ENCODE results near the gene KIF5C.

The KIF5C gene

DNA sequence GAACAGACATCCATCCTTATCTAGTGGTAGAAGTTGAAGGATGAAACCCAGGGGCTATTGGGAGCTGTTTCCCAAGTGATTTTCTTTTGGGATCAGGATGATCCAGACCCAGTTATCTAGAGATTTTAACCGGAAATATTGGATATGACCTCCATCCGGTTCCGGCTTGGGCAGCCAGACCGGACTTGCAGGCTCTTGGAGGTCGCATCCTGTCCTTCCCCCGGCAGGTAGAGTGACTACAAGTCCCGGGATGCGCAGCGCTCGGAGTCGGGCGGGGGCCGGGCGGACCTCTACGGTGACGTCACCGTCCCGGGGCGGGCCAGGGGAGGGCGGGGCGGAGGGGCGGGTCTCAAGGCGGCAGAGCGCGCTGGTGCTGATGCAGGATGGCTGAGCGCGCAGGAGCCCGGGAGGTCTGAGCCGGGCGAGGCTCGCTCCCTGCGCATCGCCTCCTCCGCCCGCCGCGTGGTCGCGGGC, at the start of gene KIF5C:
TSS of gene KIF5C (plus strand) at position 360 of the 474 bp plus-strand sequence. CDS start 391 bp downstream, outside the sequence.
- TF ChIP-seq ZFX (IDR thresholded peaks at IDR 0.05), result no peak
- TF ChIP-seq, protein P1, sequence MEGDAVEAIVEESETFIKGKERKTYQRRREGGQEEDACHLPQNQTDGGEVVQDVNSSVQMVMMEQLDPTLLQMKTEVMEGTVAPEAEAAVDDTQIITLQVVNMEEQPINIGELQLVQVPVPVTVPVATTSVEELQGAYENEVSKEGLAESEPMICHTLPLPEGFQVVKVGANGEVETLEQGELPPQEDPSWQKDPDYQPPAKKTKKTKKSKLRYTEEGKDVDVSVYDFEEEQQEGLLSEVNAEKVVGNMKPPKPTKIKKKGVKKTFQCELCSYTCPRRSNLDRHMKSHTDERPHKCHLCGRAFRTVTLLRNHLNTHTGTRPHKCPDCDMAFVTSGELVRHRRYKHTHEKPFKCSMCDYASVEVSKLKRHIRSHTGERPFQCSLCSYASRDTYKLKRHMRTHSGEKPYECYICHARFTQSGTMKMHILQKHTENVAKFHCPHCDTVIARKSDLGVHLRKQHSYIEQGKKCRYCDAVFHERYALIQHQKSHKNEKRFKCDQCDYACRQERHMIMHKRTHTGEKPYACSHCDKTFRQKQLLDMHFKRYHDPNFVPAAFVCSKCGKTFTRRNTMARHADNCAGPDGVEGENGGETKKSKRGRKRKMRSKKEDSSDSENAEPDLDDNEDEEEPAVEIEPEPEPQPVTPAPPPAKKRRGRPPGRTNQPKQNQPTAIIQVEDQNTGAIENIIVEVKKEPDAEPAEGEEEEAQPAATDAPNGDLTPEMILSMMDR (conservative IDR thresholded peaks at IDR 0.05), result no peak
- peak within 1 kb of the TSS; percentile 74 for H3K27ac ChIP-seq

DNA sequence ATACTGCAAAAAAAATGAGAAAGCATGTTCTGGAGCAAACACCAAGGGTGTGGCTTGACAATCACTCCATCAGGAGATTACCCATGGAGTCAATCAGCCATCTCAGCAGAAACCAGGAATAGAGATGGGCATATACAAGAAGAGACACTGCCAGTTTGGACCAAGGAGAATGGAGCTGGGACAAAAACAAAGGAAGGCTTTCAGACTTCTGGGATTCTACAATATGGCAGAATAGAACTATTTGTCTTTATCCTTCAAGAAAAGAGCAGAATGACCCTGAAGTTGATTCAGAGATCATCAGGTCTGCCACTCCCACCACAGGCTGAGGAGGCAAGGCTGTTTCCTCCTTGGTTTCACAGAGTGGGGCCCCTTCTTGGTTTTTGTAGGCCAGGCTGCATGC, 48.2 kb upstream of the KIF5C start:
- no peak overlapping the region for H3K27ac ChIP-seq
- TF ChIP-seq, protein P1 (conservative IDR thresholded peaks at IDR 0.05), result no peak
- TF ChIP-seq ZFX (IDR thresholded peaks at IDR 0.05), result no peak

DNA sequence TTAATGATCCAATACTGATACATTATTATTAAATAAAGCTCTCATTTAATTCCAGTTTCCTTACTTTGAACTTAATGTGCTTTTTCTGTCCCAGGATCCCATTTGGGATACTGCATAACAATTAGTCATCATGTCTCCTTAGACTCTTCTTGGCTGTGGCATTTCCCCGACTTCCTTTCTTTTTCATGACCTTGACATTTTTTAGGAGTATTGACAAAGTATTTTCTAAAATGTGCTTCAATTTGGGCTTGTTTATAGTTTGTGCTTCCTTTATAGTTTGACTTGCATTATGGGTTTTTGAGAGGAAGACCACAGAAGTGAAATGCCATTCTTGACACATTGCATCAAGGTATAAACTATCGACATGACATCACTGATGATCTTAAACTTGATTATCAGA, 46.1 kb upstream of the KIF5C start:
- H3K27ac ChIP-seq, result no peak overlapping the region
- TF ChIP-seq ZFX (IDR thresholded peaks at IDR 0.05), result no peak
- TF ChIP-seq, protein P1 (conservative IDR thresholded peaks at IDR 0.05), result no peak

DNA sequence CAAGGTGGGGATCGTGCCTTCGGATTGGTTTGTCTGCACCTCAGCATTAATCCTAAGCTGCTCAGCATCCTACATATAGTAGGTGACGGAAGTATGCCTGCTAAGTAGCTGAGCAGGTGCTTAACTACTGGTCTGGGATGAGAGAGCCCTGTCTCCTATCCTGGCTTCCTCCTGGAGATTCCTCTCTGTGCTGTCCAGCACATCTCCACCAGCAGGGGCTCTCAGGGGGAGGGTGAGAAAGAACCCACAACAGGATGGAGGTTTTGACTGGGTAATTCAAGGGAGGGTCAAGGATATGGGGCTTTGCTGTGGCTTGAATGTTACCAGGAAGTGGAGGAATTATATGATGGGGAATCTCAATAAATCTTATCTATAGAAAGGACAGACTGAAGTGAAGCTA, 45.4 kb upstream of the KIF5C start:
- no peak for TF ChIP-seq ZFX (IDR thresholded peaks at IDR 0.05)
- TF ChIP-seq, protein P1 (conservative IDR thresholded peaks at IDR 0.05), result no peak; the same call in 1 of the 2 replicates
- no peak overlapping the region for H3K27ac ChIP-seq

DNA sequence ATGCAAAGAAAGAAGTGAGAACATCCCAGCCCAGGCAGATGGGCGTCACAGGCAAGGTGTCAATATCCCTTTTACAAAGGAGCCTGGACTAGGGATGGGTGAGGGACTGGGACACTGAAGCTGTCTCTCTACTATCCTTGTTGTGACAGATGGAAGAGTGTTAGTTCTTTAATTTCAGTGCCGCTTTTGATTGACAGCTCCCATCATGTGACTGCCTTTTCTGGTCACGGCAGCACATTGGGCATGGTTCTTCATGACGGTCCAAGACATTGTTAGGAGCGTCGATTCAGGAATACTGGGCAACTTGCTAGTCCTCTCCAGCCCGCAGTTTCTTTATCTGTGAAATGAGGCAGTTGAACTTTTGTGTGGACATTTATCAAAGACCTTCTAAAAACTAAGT, 42.4 kb upstream of the KIF5C start:
- TF ChIP-seq, protein P1 (conservative IDR thresholded peaks at IDR 0.05), result no peak
- TF ChIP-seq ZFX (IDR thresholded peaks at IDR 0.05), result no peak
- H3K27ac ChIP-seq, result no peak overlapping the region

DNA sequence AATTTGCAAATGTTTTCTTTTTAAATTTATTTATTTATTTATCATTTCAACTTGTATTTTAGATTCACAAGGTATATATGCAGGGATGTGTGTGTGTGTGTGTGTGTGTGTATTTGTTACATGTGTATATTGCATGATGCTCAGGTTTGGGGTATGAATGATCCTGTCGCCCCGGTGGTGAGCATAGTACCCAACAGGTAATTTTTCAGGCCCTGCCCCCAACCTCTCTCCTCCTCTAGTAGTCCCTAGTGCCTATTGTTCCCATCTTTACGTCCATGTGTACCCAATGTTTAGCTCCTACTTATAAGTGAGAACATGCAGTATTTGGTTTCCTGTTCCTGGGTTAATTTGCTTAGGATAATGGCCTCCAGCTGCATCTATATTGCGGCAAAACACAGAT, 33.0 kb upstream of the KIF5C start:
- no peak for TF ChIP-seq ZFX (IDR thresholded peaks at IDR 0.05)
- TF ChIP-seq, protein P1 (conservative IDR thresholded peaks at IDR 0.05), result no peak
- H3K27ac ChIP-seq, result no peak overlapping the region

DNA sequence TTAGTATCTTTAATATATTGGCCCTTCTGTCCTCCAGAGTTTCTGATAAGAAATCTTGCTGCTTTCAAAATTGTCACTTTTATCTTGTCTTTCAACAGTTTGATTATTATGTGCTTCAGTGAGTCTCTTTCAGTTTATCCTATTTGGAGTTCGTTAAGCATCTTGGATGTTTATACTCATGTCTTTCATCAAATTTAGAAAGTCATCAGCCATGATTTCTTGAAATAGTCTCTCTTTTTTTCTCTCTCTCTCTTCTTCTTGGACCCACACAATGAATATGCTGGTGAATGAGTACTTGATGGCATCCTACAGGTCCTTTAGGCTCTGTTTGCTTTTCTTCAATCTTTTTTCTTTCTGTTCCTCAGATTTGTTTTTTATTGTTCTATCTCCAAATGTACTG, 26.9 kb upstream of the KIF5C start:
- TF ChIP-seq, protein P1 (conservative IDR thresholded peaks at IDR 0.05), result no peak
- no peak for TF ChIP-seq ZFX (IDR thresholded peaks at IDR 0.05)
- H3K27ac ChIP-seq, result no peak overlapping the region

All from C4-2B (cell line).